Thyroid gland (tissue), 4 donors: ENCODE measurements around the gene CAMTA1.

Source experiments
- CTCF ChIP-seq, 6 experiments: fragments of 200-600 bp in 3 of 6; fragments of 450-650 bp in 3 of 6; sonication (generic) in 3 of 6; IDR thresholded peaks; one replicate each; pipeline ENCODE4 v1.5.1; 2016 to 2019; ENCODE audit warnings: antibody characterized with exemption in 6 of 6, mild to moderate bottlenecking in 2 of 6, inconsistent platforms in 1 of 6, moderate library complexity in 1 of 6
- POLR2A ChIP-seq, 2 donors: fragments of 450-650 bp; IDR thresholded peaks; one replicate each; pipeline ENCODE4 v1.6.1; 2017; ENCODE audit warnings: antibody characterized with exemption in 2 of 2, mild to moderate bottlenecking in 2 of 2, moderate library complexity in 1 of 2

GRCh38 chr1:7219031-7219430 is 433.8 kb downstream of the CAMTA1 start:
- no peak for TF ChIP-seq CTCF (IDR thresholded peaks at IDR 0.05)
- TF ChIP-seq POLR2A (IDR thresholded peaks at IDR 0.05), result no peak
